Pancreas (tissue), 10 donors: ENCODE measurements around the gene SNAP47. TPM values are rescaled to one million over a fixed set of nuclear protein-coding genes. Genes with fewer than 3 reads are reported as not detected.

Experiments used
- ATAC-seq, 4 donors: fragments of 200-7000 bp; cut with Tn5 transposase; one replicate each; pipeline versions ENCODE4 v1.8.0 to v1.9.1; 2020; ENCODE audit warnings: mild to moderate bottlenecking in 4 of 4, moderate library complexity in 4 of 4
- DNase-seq, 6 donors: peaks; one replicate each; pipeline ENCODE4 v3.0.0-alpha.2; 2020
- FAIRE-seq: peaks from 2 replicates; lab custom pipeline; 2012; peaks lifted over from hg19 to GRCh38; lab: Jason Lieb, UNC
- H3K27ac ChIP-seq, 4 donors: fragments of 200-600 bp; sonication (generic); 1 replicate in 3 of 4; 2 replicates in 1 of 4; pipeline versions ENCODE4 v1.5.0 to v1.8.0; 2020
- H3K27me3 ChIP-seq, 4 donors: fragments of 200-600 bp; one replicate each; pipeline ENCODE4 v1.8.0; 2021
- H3K36me3 ChIP-seq, 3 donors: fragments of 200-600 bp; sonication (generic) in 1 of 3; one replicate each; pipeline versions ENCODE4 v1.5.0 to v1.8.0; 2020 to 2021
- H3K4me1 ChIP-seq, 3 donors: fragments of 200-600 bp; one replicate each; pipeline ENCODE4 v1.8.0; 2021
- H3K4me3 ChIP-seq, 4 donors: fragments of 200-600 bp; sonication (generic) in 2 of 4; one replicate each; pipeline versions ENCODE4 v1.5.0 to v1.8.0; 2020 to 2021
- H3K9me3 ChIP-seq, 4 donors: fragments of 200-600 bp; one replicate each; pipeline ENCODE4 v1.8.0; 2021
- WGBS, 2 donors: extraction: QIAGEN DNeasy Blood & Tissue Kit; methylation state at CpG; one replicate each; pipeline ENCODE4 v1.1.7; 2013; 5-methylcytosine and 5-hydroxymethylcytosine counted together
- intact Hi-C, 3 donors: fragments of 100-400 bp; cut with DNase I; formaldehyde crosslinking; loops; one replicate each; pipeline versions ENCODE4 v1.11.1 to v1.14.2; 2022
- polyA plus RNA-seq, 2 donors: library from polyadenylated mRNA; stranded (reverse); fragments of 200-250 nt; gene quantifications; one replicate each; pipeline ENCODE4 v1.2.3, GENCODE V29; 2013
- total RNA-seq, 6 donors: library from RNA; stranded (reverse); fragmentation: NEBNext Ultra II Directional in 4 of 6; extraction: Animal tissue kit (Norgen Biotek cat#: 25700) in 4 of 6; gene quantifications; one replicate each; pipeline versions ENCODE4 v1.2.1 to v1.2.4, GENCODE V29; 2021 to 2023
- TF ChIP-seq, protein P1 (sequence below), 4 donors: fragments of 200-600 bp; sonication (generic) in 3 of 4; IDR thresholded peaks; one replicate each; pipeline versions ENCODE4 v1.5.0 to v1.8.0; 2021; ENCODE audit warnings: antibody characterized with exemption in 4 of 4
- donor health status: healthy with polysubstance abuse.
- donor health status: DM: no; HTN: no; CAD: no; lungs with moderate emphysema.
- donor health status: DM: no; HTN: no; CAD: no.
- donor health status: control.
- donor health status: control.
- donor health status: Bipolar disorder and iron deficiency.
- donor health status: DM: yes; HTN: yes; CAD: no.
- donor health status: DM: no; HTN: no; CAD: no.
- donor health status: DM: no; HTN: no; CAD: no.
- donor health status: DM: yes; HTN: yes; CAD: no.

SNAP47 gene
- total and polyA plus RNA-seq, 8 donors: 12.3 to 21.5 (median 14.7) TPM

GRCh38 chr1:227796359-227796915 lies 61.2 kb downstream of the SNAP47 start:
- TF ChIP-seq, protein P1, sequence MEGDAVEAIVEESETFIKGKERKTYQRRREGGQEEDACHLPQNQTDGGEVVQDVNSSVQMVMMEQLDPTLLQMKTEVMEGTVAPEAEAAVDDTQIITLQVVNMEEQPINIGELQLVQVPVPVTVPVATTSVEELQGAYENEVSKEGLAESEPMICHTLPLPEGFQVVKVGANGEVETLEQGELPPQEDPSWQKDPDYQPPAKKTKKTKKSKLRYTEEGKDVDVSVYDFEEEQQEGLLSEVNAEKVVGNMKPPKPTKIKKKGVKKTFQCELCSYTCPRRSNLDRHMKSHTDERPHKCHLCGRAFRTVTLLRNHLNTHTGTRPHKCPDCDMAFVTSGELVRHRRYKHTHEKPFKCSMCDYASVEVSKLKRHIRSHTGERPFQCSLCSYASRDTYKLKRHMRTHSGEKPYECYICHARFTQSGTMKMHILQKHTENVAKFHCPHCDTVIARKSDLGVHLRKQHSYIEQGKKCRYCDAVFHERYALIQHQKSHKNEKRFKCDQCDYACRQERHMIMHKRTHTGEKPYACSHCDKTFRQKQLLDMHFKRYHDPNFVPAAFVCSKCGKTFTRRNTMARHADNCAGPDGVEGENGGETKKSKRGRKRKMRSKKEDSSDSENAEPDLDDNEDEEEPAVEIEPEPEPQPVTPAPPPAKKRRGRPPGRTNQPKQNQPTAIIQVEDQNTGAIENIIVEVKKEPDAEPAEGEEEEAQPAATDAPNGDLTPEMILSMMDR (IDR thresholded peaks at IDR 0.05): no peak
- DNase-seq (no peak), ATAC-seq (no peak), FAIRE-seq (no peak)
- 81 to 86% methylated on average over 5 of the region's 5 CpGs for WGBS, 2 donors
- H3K27me3 ChIP-seq: peaks cover 0 to 3% (median 0%) of the 10 kb centered on the region in 4 donors
- no peaks in the 10 kb centered on the region for H3K4me1 ChIP-seq
- H3K9me3 ChIP-seq: no peaks in the 10 kb centered on the region
- intact Hi-C loops: no loop called here
- H3K36me3 ChIP-seq: no peaks in the 10 kb centered on the region
- no peak overlapping the region for H3K4me3 ChIP-seq
- H3K27ac ChIP-seq: no peak overlapping the region

DNA sequence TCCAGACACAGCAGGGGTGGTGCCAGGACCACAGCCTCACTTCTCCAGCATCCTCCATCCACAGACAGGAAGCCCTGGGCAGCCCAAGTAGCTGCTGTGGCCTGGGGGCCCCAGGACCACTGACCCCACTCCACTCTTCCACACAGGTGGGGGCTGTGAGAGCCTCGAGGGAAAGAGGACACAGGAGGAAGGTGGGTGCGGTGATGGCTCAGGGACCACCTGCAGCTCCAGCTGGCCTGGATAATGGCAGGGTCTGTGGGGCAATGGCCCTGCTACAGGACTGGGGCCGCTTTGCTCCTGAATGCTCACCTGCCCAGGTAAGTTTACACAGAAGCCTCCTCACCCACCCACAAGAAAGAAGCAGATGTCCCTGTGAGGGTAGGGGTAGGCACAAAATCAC lies 61.9 kb downstream of the SNAP47 start:
- DNase-seq (peak in 1 of 6 donors; percentile 34), FAIRE-seq (no peak), ATAC-seq (no peak)
- Histone ChIP-seq H3K36me3 (no peaks in the 10 kb centered on the region), H3K27ac (no peak overlapping the region), H3K4me1 (no peaks in the 10 kb centered on the region), H3K4me3 (no peak overlapping the region), H3K9me3 (no peaks in the 10 kb centered on the region), H3K27me3 (peaks cover 0 to 3% (median 0%) of the 10 kb centered on the region in 4 donors)
- intact Hi-C loops: no loop called here
- 71 to 89% methylated on average over 3 of the region's 3 CpGs for WGBS, 2 donors
- TF ChIP-seq, protein P1 (IDR thresholded peaks at IDR 0.05): no peak

GRCh38 chr1:227797625-227798024 lies 62.4 kb downstream of the SNAP47 start:
- Histone ChIP-seq H3K27me3 (peaks cover 0 to 3% (median 0%) of the 10 kb centered on the region in 4 donors), H3K4me1 (no peaks in the 10 kb centered on the region), H3K9me3 (no peaks in the 10 kb centered on the region), H3K27ac (no peak overlapping the region), H3K4me3 (no peak overlapping the region), H3K36me3 (no peaks in the 10 kb centered on the region)
- DNase-seq (no peak), ATAC-seq (no peak), FAIRE-seq (no peak)
- intact Hi-C loops: no loop called here
- TF ChIP-seq, protein P1 (IDR thresholded peaks at IDR 0.05): no peak
- 76 to 81% methylated on average over 3 of the region's 3 CpGs for WGBS, 2 donors

DNA sequence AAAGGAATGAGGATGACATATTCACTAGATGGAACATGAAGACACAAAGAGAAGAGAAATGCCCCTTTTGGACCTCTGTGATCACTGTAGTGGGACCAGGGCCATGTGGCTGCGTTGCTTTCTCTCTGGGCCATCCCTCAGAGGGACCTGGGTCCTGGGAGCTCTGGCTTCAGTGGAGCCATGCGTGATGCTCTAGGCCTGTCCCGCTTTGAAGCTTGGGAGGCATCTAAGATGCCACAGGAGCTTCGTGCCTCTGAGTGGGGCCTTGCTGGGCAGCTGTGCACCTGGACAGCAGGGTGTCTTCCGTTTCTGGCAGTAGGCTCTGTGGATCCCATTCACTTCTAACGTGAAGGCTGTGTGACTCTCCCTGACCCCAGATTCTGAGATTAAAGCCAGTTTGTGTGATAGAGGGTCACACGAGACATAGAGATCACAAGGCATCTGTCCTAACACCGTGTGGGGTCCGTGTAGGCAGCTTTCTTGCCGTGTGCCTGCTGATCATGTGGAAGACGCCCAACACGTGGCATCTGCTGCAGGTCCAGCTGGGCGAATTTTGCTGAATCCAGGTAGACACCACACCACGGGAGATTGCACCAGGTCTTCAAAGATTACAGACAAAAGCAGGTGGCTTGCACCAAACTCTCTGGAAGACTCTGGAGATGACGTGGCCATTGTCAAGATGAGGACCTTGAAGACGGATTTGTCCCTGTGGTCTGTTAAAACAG lies 63.0 kb downstream of the SNAP47 start:
- DNase-seq (no peak), ATAC-seq (no peak), FAIRE-seq (no peak)
- Histone ChIP-seq H3K27ac (no peak overlapping the region), H3K36me3 (no peaks in the 10 kb centered on the region), H3K4me3 (no peak overlapping the region), H3K4me1 (no peaks in the 10 kb centered on the region), H3K9me3 (no peaks in the 10 kb centered on the region), H3K27me3 (peaks cover 0 to 3% (median 0%) of the 10 kb centered on the region in 4 donors)
- intact Hi-C loops: no loop called here
- TF ChIP-seq, protein P1 (IDR thresholded peaks at IDR 0.05): no peak
- 61 to 69% methylated on average over 16 of the region's 16 CpGs for WGBS, 2 donors

- FAIRE-seq (no peak), DNase-seq (no peak), ATAC-seq (no peak)
- H3K4me1 ChIP-seq: no peaks in the 10 kb centered on the region
- no peak overlapping the region for H3K4me3 ChIP-seq
- TF ChIP-seq, protein P1 (IDR thresholded peaks at IDR 0.05): no peak
- H3K27me3 ChIP-seq: peaks cover 0 to 3% (median 0%) of the 10 kb centered on the region in 4 donors
- no peak overlapping the region for H3K27ac ChIP-seq
- 59 to 77% methylated on average over 1 of the region's 1 CpG for WGBS, 2 donors
- H3K36me3 ChIP-seq: no peaks in the 10 kb centered on the region
- intact Hi-C loops: no loop called here
- H3K9me3 ChIP-seq: peaks cover 0 to 4% (median 0%) of the 10 kb centered on the region in 4 donors
These were observed 64.5 kb downstream of the SNAP47 start for GRCh38 chr1:227799756-227800155.
